ENCODE data around the gene APC2. TPM values are rescaled to one million over a fixed set of nuclear protein-coding genes. Genes with fewer than 3 reads are reported as not detected.

The APC2 gene
- total and polyA plus RNA-seq, 2 donors (not counting 1 experiment from before 2014, with no cell fraction given): 0.12 to 0.16 TPM

DNA sequence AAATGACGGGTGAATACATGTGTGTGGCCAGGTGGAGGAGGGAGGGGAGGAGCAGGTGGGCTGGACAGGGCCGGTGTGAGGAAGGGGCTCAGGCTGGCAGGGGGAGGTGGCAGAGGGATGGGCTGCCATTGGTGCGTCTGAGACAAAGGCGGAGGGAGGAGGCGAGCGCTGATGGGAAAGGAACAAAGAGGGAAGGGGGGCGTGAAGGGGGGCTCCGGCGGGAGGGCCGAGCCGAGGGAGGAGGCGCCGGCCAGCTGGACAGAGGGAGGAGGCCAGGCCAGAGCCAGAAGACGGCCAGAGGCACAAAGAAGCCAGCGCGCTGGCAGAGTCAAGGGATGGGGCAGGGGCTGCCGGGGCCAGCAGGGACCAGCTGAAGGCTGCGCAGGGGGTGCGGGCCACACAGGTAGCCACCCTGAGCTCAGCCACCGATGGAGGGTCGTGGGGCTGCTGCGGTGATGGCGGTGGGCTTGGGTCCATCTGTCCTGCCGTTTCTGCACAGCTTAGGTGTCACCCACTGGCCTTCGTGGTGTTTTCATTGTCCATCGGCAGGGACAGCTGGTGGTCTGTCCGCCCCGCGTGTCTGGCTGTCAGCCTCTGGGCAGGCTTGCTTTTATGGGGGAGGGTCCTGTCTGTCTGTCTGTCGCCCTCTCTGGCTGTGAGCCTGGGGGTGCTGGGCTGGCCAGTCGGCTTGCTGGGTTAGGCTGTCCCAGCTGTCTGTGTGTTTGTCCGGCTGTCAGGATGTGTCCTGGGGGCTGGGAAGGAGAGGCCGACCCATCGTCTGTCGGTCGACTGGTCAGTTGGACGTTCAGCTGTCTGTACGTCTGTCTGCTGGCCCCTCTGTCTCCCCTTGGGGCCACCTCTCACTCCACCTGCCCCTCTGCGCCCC, 2.2 kb downstream of the APC2 start:
- H3K4me3 ChIP-seq (ENCODE audit: control extremely low read depth in 1 of 5, extremely low read depth in 1 of 5, insufficient read depth in 1 of 5, low read depth in 2 of 5, low read length in 4 of 5): no peak overlapping the region
- TF ChIP-seq EZH2 (IDR thresholded peaks at IDR 0.05; ENCODE audit: borderline replicate concordance, insufficient read depth, low read depth, low read length, poor library complexity, severe bottlenecking): no peak
- TF ChIP-seq, protein P1, sequence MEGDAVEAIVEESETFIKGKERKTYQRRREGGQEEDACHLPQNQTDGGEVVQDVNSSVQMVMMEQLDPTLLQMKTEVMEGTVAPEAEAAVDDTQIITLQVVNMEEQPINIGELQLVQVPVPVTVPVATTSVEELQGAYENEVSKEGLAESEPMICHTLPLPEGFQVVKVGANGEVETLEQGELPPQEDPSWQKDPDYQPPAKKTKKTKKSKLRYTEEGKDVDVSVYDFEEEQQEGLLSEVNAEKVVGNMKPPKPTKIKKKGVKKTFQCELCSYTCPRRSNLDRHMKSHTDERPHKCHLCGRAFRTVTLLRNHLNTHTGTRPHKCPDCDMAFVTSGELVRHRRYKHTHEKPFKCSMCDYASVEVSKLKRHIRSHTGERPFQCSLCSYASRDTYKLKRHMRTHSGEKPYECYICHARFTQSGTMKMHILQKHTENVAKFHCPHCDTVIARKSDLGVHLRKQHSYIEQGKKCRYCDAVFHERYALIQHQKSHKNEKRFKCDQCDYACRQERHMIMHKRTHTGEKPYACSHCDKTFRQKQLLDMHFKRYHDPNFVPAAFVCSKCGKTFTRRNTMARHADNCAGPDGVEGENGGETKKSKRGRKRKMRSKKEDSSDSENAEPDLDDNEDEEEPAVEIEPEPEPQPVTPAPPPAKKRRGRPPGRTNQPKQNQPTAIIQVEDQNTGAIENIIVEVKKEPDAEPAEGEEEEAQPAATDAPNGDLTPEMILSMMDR (IDR thresholded peaks at IDR 0.05): no peak
- H3K79me2 ChIP-seq (ENCODE audit: control insufficient read depth, insufficient read depth, low read length): no peaks in the 10 kb centered on the region
- H3K4me1 ChIP-seq (ENCODE audit: control insufficient read depth in 2 of 2, insufficient read depth in 2 of 2, low read length in 2 of 2): peaks cover 39 to 44% of the 10 kb centered on the region in 2 donors
- H3K27me3 Mint-ChIP-seq: peaks cover 46% of the 10 kb centered on the region
- intact Hi-C loops (cut with micrococcal nuclease): no loop called here
- ChIA-PET CTCF (no interaction called here), POLR2A (interaction anchor here (0.5 kb wide), 1 partner anchor 11 kb away, joined by 4 read pairs; no protein-coding TSS in a partner anchor)
- H3K4me3 Mint-ChIP-seq: no peak overlapping the region
- H3K27ac Mint-ChIP-seq: no peak overlapping the region
- ATAC-seq (ENCODE audit: low read depth) (no peak), DNase-seq (no peak)
- H2AFZ ChIP-seq (ENCODE audit: insufficient read depth, low read depth, low read length, poor library complexity, severe bottlenecking): no peak overlapping the region
- peaks cover 12% of the 10 kb centered on the region for H4K20me1 ChIP-seq (ENCODE audit: control insufficient read depth, insufficient read depth, low read length, poor library complexity, severe bottlenecking)
- H3K9me3 Mint-ChIP-seq (ENCODE audit: insufficient read depth): no peaks in the 10 kb centered on the region
- no peak overlapping the region for H3K9ac ChIP-seq (ENCODE audit: low read length)
- WGBS (ENCODE audit: insufficient coverage): 55% methylated on average over 39 of the region's 39 CpGs
- H3K4me1 Mint-ChIP-seq: peaks cover 31% of the 10 kb centered on the region
- peaks cover 0 to 86% (median 56%) of the 10 kb centered on the region in 4 experiments for H3K27me3 ChIP-seq (replicated peaks in 1 of 4; ENCODE audit: control extremely low read depth in 1 of 4, control insufficient read depth in 3 of 4, insufficient read depth in 4 of 4, low read length in 3 of 4)
- H3K4me2 ChIP-seq (replicated peaks; ENCODE audit: low read depth, low read length, poor library complexity, severe bottlenecking): no peak overlapping the region
- H3K27ac ChIP-seq (ENCODE audit: low read length in 2 of 2): no peak overlapping the region
- H3K9me3 ChIP-seq (ENCODE audit: control extremely low read depth in 1 of 3, control insufficient read depth in 2 of 3, insufficient read depth in 1 of 3, low read length in 2 of 3): peaks cover 0 to 54% (median 0%) of the 10 kb centered on the region in 3 donors
- no peaks in the 10 kb centered on the region for H3K36me3 ChIP-seq (replicated peaks in 1 of 2; ENCODE audit: control extremely low read depth in 1 of 2, control insufficient read depth in 1 of 2, extremely low read depth in 1 of 2, insufficient read depth in 2 of 2, low read length in 1 of 2)
